A673 (cell line): ENCODE measurements around the gene GALNT18.

Source experiments
- EZH2 ChIP-seq: fragments of 200-600 bp; sonication (generic); IDR thresholded peaks from 2 replicates; pipeline ENCODE4 v1.6.1; 2017; ENCODE audit warnings: borderline replicate concordance, low read depth, mild to moderate bottlenecking, mixed read lengths, antibody characterized with exemption, low read length; ENCODE audit not compliant: poor library complexity, severe bottlenecking
- TF ChIP-seq, protein P1 (sequence below): fragments of 300-800, 200-600 bp; sonication (generic); conservative IDR thresholded peaks from 2 replicates; pipeline ENCODE4 v1.5.1; 2017; ENCODE audit warnings: low read depth, mild to moderate bottlenecking, antibody characterized with exemption, low read length, moderate library complexity, mixed read lengths

GRCh38 chr11:11446564-11446963, 175.2 kb downstream of the GALNT18 start:
- TF ChIP-seq, protein P1, sequence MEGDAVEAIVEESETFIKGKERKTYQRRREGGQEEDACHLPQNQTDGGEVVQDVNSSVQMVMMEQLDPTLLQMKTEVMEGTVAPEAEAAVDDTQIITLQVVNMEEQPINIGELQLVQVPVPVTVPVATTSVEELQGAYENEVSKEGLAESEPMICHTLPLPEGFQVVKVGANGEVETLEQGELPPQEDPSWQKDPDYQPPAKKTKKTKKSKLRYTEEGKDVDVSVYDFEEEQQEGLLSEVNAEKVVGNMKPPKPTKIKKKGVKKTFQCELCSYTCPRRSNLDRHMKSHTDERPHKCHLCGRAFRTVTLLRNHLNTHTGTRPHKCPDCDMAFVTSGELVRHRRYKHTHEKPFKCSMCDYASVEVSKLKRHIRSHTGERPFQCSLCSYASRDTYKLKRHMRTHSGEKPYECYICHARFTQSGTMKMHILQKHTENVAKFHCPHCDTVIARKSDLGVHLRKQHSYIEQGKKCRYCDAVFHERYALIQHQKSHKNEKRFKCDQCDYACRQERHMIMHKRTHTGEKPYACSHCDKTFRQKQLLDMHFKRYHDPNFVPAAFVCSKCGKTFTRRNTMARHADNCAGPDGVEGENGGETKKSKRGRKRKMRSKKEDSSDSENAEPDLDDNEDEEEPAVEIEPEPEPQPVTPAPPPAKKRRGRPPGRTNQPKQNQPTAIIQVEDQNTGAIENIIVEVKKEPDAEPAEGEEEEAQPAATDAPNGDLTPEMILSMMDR = no peak
- TF ChIP-seq EZH2 = no peak
